RWPE2 (cell line): ENCODE measurements around the gene RAC3.

Source experiments
- ATAC-seq: fragments of 200-7000 bp; cut with Tn5 transposase; 3 replicates; pipeline ENCODE4 v1.9.1; 2021; ENCODE audit warnings: low read depth
- DNase-seq: peaks from one replicate; pipeline ENCODE4 v3.0.0-alpha.2; 2020; ENCODE audit warnings: low spot score
- H3K27ac ChIP-seq: fragments of 450-650 bp; 2 replicates; pipeline ENCODE4 v1.5.1; 2017; ENCODE audit warnings: mild to moderate bottlenecking; ENCODE audit not compliant: poor library complexity, severe bottlenecking
- H3K27me3 ChIP-seq: fragments of 250-450 bp; sonication (Bioruptor Pico); 2 replicates; pipeline ENCODE4 v1.5.1; 2021; ENCODE audit warnings: mild to moderate bottlenecking, moderate library complexity; ENCODE audit not compliant: insufficient read depth, poor library complexity, severe bottlenecking
- H3K36me3 ChIP-seq: fragments of 250-450 bp; sonication (Bioruptor Pico); 2 replicates; pipeline ENCODE4 v1.5.1; 2020; ENCODE audit warnings: low read depth, mild to moderate bottlenecking, moderate library complexity
- H3K4me1 ChIP-seq: fragments of 250-450 bp; sonication (Bioruptor Pico); 2 replicates; pipeline ENCODE4 v1.5.1; 2021; ENCODE audit warnings: mild to moderate bottlenecking, moderate library complexity; ENCODE audit not compliant: insufficient read depth, poor library complexity, severe bottlenecking
- H3K4me3 ChIP-seq: fragments of 250-450 bp; sonication (Bioruptor Pico); 2 replicates; pipeline ENCODE4 v1.5.1; 2021; ENCODE audit warnings: mild to moderate bottlenecking, moderate library complexity; ENCODE audit not compliant: severe bottlenecking
- H3K9me3 ChIP-seq: fragments of 250-450 bp; sonication (Bioruptor Pico); 2 replicates; pipeline ENCODE4 v1.5.1; 2021; ENCODE audit warnings: mild to moderate bottlenecking, moderate library complexity; ENCODE audit not compliant: severe bottlenecking
- TF ChIP-seq, protein P1 (sequence below): fragments of 450-650 bp; IDR thresholded peaks from one replicate; pipeline ENCODE4 v1.5.1; 2017; ENCODE audit warnings: mild to moderate bottlenecking, moderate library complexity; ENCODE audit not compliant: poor library complexity, severe bottlenecking

The RAC3 gene

GRCh38 chr17:82053556-82054263 lies 22.2 kb downstream of the RAC3 start:
- Histone ChIP-seq H3K4me1 (peaks cover 5% of the 10 kb centered on the region), H3K9me3 (no peaks in the 10 kb centered on the region), H3K27me3 (no peaks in the 10 kb centered on the region), H3K27ac (no peak overlapping the region), H3K36me3 (peaks cover 72% of the 10 kb centered on the region), H3K4me3 (no peak overlapping the region)
- DNase-seq (no peak), ATAC-seq (no peak)
- TF ChIP-seq, protein P1, sequence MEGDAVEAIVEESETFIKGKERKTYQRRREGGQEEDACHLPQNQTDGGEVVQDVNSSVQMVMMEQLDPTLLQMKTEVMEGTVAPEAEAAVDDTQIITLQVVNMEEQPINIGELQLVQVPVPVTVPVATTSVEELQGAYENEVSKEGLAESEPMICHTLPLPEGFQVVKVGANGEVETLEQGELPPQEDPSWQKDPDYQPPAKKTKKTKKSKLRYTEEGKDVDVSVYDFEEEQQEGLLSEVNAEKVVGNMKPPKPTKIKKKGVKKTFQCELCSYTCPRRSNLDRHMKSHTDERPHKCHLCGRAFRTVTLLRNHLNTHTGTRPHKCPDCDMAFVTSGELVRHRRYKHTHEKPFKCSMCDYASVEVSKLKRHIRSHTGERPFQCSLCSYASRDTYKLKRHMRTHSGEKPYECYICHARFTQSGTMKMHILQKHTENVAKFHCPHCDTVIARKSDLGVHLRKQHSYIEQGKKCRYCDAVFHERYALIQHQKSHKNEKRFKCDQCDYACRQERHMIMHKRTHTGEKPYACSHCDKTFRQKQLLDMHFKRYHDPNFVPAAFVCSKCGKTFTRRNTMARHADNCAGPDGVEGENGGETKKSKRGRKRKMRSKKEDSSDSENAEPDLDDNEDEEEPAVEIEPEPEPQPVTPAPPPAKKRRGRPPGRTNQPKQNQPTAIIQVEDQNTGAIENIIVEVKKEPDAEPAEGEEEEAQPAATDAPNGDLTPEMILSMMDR = no peak

DNA sequence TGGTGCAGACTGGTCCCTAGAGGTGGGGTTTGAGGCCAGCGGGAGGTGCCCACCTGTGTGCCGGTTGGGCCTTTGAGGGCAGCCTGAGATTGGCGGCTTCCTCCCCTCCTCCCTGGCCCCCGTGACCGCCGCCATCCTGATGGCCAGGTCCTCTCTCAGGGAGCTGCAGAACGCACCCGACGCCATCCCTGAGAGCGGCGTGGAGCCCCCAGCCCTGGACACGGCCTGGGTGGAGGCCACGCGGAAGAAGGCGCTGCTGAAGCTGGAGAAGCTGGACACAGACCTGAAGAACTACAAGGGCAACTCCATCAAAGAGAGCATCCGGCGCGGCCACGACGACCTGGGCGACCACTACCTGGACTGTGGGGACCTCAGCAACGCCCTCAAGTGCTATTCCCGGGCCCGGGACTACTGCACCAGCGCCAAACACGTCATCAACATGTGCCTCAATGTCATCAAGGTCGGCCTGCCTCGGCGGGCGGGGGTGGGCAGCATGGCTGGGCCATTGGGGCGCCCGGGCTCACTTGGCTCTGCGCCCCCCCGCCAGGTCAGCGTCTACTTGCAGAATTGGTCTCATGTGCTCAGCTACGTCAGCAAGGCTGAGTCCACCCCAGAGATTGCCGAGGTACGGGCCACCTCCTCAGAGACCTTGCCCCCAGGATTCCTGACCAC lies 23.0 kb downstream of the RAC3 start:
- Histone ChIP-seq H3K9me3 (no peaks in the 10 kb centered on the region), H3K27me3 (no peaks in the 10 kb centered on the region), H3K4me3 (no peak overlapping the region), H3K36me3 (peaks cover 72% of the 10 kb centered on the region), H3K27ac (no peak overlapping the region), H3K4me1 (peaks cover 5% of the 10 kb centered on the region)
- TF ChIP-seq, protein P1 = no peak
- DNase-seq = peak; percentile 75
- ATAC-seq = no peak

- no peaks in the 10 kb centered on the region for H3K9me3 ChIP-seq
- no peak for DNase-seq
- H3K4me3 ChIP-seq = no peak overlapping the region
- H3K27ac ChIP-seq = no peak overlapping the region
- TF ChIP-seq, protein P1 = no peak
- peaks cover 5% of the 10 kb centered on the region for H3K4me1 ChIP-seq
- H3K36me3 ChIP-seq = peaks cover 72% of the 10 kb centered on the region
- ATAC-seq = no peak
- no peaks in the 10 kb centered on the region for H3K27me3 ChIP-seq
These were observed 23.8 kb downstream of the RAC3 start for GRCh38 chr17:82055023-82055964.

GRCh38 chr17:82055965-82056728 lies 24.7 kb downstream of the RAC3 start:
- Histone ChIP-seq H3K27ac (no peak overlapping the region), H3K36me3 (peaks cover 76% of the 10 kb centered on the region)
- peak; percentile 69 for DNase-seq

More at GRCh38 chr17:82055965-82056728, 24.7 kb downstream of the RAC3 start:
- TF ChIP-seq, protein P1 = no peak
- H3K4me3 ChIP-seq = no peak overlapping the region
- H3K27me3 ChIP-seq = no peaks in the 10 kb centered on the region
- ATAC-seq = no peak
- H3K4me1 ChIP-seq = peaks cover 5% of the 10 kb centered on the region
- no peaks in the 10 kb centered on the region for H3K9me3 ChIP-seq
